A549 (cell line): ENCODE measurements around the gene MLH3.

Source experiments
- NR3C1 ChIP-seq: fragments of >200 bp; sonication (Bioruptor Twin); formaldehyde crosslinking; IDR thresholded peaks from 3 replicates; pipeline ENCODE4 v1.6.1; 2017
- POLR2A ChIP-seq: IDR thresholded peaks from 2 replicates; pipeline ENCODE4 v1.6.1; 2012; ENCODE audit warnings: mild to moderate bottlenecking, low read length
- SREBF2 ChIP-seq: fragments of 450-650 bp; IDR thresholded peaks from 2 replicates; pipeline ENCODE4 v1.6.1; 2014; ENCODE audit warnings: mild to moderate bottlenecking, moderate library complexity
- TP53 ChIP-seq: fragments of 250-450 bp; sonication (Bioruptor Pico); IDR thresholded peaks from 2 replicates; pipeline ENCODE4 v1.5.0; 2021; ENCODE audit warnings: mild to moderate bottlenecking, moderate library complexity
- TF ChIP-seq, protein P1 (sequence below): fragments of 150-350 bp; IDR thresholded peaks from 2 replicates; pipeline ENCODE4 v1.6.1; 2014; ENCODE audit warnings: low read depth, mild to moderate bottlenecking, low read length
- TF ChIP-seq, protein P2 (sequence below): fragments of >200 bp; sonication (Bioruptor Twin); formaldehyde crosslinking; IDR thresholded peaks from 3 replicates; pipeline ENCODE4 v1.5.1; 2016

DNA sequence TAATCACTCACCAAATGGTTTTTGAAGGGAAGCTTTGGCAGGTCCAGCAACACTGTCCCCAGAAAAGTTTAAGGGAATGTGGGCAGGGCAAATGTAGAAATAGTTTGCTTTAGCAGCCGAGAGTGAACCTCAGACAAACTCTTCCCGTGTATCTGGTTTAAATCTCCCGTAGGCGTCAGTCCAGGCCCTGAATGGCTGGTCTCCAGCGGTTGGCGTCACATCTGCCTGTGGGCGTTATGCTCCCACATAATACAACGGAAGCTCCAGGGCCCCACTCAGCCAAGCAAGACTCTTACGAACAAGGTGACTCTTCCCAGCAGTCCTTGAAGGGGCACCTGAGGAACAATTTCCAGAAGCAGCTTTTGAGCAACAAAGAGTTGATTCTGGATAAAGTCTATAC is 19.1 kb upstream of the MLH3 start:
- TF ChIP-seq SREBF2 (no peak), TP53 (CRISPR knock-in tag) (no peak), NR3C1 (no peak), POLR2A (no peak)
- TF ChIP-seq, protein P1, sequence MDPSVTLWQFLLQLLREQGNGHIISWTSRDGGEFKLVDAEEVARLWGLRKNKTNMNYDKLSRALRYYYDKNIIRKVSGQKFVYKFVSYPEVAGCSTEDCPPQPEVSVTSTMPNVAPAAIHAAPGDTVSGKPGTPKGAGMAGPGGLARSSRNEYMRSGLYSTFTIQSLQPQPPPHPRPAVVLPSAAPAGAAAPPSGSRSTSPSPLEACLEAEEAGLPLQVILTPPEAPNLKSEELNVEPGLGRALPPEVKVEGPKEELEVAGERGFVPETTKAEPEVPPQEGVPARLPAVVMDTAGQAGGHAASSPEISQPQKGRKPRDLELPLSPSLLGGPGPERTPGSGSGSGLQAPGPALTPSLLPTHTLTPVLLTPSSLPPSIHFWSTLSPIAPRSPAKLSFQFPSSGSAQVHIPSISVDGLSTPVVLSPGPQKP = no peak
- TF ChIP-seq, protein P2, sequence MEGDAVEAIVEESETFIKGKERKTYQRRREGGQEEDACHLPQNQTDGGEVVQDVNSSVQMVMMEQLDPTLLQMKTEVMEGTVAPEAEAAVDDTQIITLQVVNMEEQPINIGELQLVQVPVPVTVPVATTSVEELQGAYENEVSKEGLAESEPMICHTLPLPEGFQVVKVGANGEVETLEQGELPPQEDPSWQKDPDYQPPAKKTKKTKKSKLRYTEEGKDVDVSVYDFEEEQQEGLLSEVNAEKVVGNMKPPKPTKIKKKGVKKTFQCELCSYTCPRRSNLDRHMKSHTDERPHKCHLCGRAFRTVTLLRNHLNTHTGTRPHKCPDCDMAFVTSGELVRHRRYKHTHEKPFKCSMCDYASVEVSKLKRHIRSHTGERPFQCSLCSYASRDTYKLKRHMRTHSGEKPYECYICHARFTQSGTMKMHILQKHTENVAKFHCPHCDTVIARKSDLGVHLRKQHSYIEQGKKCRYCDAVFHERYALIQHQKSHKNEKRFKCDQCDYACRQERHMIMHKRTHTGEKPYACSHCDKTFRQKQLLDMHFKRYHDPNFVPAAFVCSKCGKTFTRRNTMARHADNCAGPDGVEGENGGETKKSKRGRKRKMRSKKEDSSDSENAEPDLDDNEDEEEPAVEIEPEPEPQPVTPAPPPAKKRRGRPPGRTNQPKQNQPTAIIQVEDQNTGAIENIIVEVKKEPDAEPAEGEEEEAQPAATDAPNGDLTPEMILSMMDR = no peak
